ENCODE measurements around the gene IZUMO4. TPM values are rescaled to one million over a fixed set of nuclear protein-coding genes. Genes with fewer than 3 reads are reported as not detected.
"Not testable (repeated sequence)": the region's sequence is repeated elsewhere in the genome, so short reads cannot be mapped to it uniquely, and the experiment has no call there.

The IZUMO4 gene
- total RNA-seq, 1 donor from 2014 or later: 1.7 TPM

GRCh38 chr19:2115911-2116426 lies 19.3 kb downstream of the IZUMO4 start:
- DNase-seq (no peak), ATAC-seq (ENCODE audit: poor library complexity) (no peak)
- intact Hi-C loops (cut with DNase I): no loop called here

- ATAC-seq (ENCODE audit: poor library complexity): no peak
- DNase-seq: no peak
- intact Hi-C loops (cut with DNase I): no loop called here
Measured at GRCh38 chr19:2116507-2116906, 19.8 kb downstream of the IZUMO4 start.

- intact Hi-C loops (cut with DNase I): no loop called here
- no peak for DNase-seq
Measured at GRCh38 chr19:2117215-2117960, 20.7 kb downstream of the IZUMO4 start.

GRCh38 chr19:2118438-2118837 lies 21.7 kb downstream of the IZUMO4 start:
- DNase-seq: no peak
- ATAC-seq (ENCODE audit: poor library complexity): no peak
- intact Hi-C loops (cut with DNase I): no loop called here

More at GRCh38 chr19:2117215-2117960, 20.7 kb downstream of the IZUMO4 start:
- ATAC-seq (ENCODE audit: poor library complexity): no peak

GRCh38 chr19:2119921-2120785 lies 23.4 kb downstream of the IZUMO4 start:
- no peak for ATAC-seq (ENCODE audit: poor library complexity)
- DNase-seq: no peak
- intact Hi-C loops (cut with DNase I): no loop called here

GRCh38 chr19:2120821-2121220 lies 24.1 kb downstream of the IZUMO4 start:
- DNase-seq (no peak), ATAC-seq (ENCODE audit: poor library complexity) (no peak)
- intact Hi-C loops (cut with DNase I): no loop called here

GRCh38 chr19:2121416-2122051 lies 24.8 kb downstream of the IZUMO4 start:
- ATAC-seq (ENCODE audit: poor library complexity): no peak
- no peak for DNase-seq
- intact Hi-C loops (cut with DNase I): no loop called here

- DNase-seq (no peak), ATAC-seq (ENCODE audit: poor library complexity) (no peak)
- intact Hi-C loops (cut with DNase I): no loop called here
Measured at GRCh38 chr19:2122251-2122650, 25.5 kb downstream of the IZUMO4 start.

GRCh38 chr19:2122982-2123381 lies 26.3 kb downstream of the IZUMO4 start:
- DNase-seq (no peak), ATAC-seq (ENCODE audit: poor library complexity) (no peak)
- intact Hi-C loops (cut with DNase I): no loop called here

GRCh38 chr19:2123682-2124387 lies 27.1 kb downstream of the IZUMO4 start:
- DNase-seq (no peak), ATAC-seq (ENCODE audit: poor library complexity) (no peak)
- intact Hi-C loops (cut with DNase I): no loop called here

- intact Hi-C loops (cut with DNase I): no loop called here
- ATAC-seq (ENCODE audit: poor library complexity) (no peak), DNase-seq (no peak)
Measured at GRCh38 chr19:2126879-2127518, 30.3 kb downstream of the IZUMO4 start.

GRCh38 chr19:2127758-2128157 lies 31.0 kb downstream of the IZUMO4 start:
- DNase-seq (peak; percentile 86), ATAC-seq (ENCODE audit: poor library complexity) (peak; percentile 83)
- intact Hi-C loops (cut with DNase I): no loop called here

- DNase-seq; intact Hi-C loops (cut with DNase I): not testable (repeated sequence)
- ATAC-seq (ENCODE audit: poor library complexity): peak; percentile 7
Measured at GRCh38 chr19:2128252-2128651, 31.5 kb downstream of the IZUMO4 start.

- DNase-seq (no peak), ATAC-seq (ENCODE audit: poor library complexity) (peak; percentile 3)
- intact Hi-C loops (cut with DNase I): no loop called here
Measured at GRCh38 chr19:2129022-2129421, 32.3 kb downstream of the IZUMO4 start.

- intact Hi-C loops (cut with DNase I): no loop called here
- ATAC-seq (ENCODE audit: poor library complexity) (peak; percentile 78), DNase-seq (peak; percentile 82)
Measured at GRCh38 chr19:2129486-2129885, 32.8 kb downstream of the IZUMO4 start.

- no peak for DNase-seq
- ATAC-seq (ENCODE audit: poor library complexity): no peak
- intact Hi-C loops (cut with DNase I): no loop called here
Measured at GRCh38 chr19:2129892-2130770, 33.4 kb downstream of the IZUMO4 start.

Data from Right ventricle myocardium superior (tissue), 1 donor.